ENCODE results near the gene POU2F2. TPM values are rescaled to one million over a fixed set of nuclear protein-coding genes. Genes with fewer than 3 reads are reported as not detected.

Gene POU2F2
- total and polyA plus RNA-seq, 7 donors = 0.14 to 0.86 (median 0.43) TPM

DNA sequence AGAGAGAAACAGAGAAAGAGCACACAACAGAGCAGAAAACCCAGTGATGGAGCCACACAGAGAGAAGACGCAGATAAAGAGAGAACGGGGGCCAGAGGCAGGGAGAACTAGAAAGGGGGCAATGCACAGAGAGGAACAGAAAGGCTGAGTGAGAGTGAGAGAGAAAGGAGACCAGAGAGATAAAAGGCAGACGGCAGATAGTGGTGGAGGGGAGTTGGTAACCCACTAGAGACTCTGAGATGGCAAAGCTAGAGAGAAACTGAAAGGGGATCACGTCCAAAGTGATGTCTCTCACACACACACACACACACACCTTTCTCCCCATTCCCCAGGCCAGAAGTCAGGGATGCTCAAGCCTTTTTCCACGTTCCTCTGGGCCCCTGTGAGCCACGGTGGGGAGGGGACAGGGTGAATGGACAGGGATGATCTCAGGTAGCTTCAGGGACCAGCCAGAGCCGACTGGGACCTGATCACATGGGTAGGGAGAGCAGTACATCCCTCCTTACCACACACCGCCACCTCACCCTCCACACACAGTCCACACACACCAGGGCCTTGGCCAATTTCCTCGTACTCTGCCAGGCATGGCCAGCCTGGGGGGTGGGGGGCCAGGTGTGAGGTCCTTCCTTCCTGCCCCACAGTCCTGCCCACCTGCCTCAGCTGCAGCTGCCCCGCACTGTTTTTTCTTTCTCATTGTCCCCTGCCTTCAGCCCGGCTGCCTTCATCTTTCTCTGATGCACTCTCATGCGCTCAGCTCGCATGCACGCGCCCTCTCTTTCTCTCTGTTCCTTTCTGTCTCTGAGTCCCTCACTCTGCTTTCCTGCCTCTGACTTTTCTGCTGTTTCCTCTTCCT is 22.5 kb upstream of the POU2F2 start:
- no peak for DNase-seq
- ATAC-seq = no peak

DNA sequence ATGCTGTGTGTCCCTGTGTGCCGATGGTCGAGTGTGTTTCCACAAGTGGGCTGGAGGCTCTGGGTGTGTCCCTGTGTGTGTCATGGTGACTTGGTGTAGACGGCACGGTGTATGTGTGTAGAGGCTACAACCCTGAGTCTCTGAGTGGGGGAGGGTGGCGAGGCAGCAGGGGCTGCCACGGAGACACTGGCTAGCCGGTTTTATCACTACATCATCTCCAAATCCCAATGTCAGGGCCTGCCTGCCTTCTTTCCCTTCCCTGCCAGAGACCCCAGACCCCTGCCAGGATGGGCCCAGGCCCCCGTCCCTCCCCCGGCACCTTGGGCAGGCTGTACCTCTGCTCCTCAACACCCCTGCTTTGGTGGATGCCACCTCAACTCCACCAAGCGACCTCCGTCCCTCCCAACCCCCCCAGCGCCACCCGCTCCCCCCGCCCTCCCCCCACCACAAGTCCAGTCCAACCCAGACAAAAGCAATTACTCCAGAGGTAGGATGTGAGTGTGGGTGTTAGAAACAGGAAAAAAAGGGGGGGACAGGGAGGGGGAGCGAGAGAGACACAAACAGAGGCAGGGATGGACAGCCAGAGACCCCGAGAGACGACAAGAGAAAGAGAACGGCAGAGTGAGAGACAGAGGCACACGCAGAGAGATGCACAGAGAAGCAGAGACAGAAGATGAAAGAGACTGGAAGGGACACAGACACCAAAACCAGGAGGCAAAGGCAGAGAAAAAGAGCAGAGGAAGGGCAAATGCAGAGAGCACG is 21.6 kb upstream of the POU2F2 start:
- peaks cover 0 to 52% (median 16%) of the 10 kb centered on the region in 3 donors for H3K27me3 ChIP-seq (ENCODE audit: insufficient read depth in 3 of 3, low read length in 2 of 3)
- TF ChIP-seq, protein P1, sequence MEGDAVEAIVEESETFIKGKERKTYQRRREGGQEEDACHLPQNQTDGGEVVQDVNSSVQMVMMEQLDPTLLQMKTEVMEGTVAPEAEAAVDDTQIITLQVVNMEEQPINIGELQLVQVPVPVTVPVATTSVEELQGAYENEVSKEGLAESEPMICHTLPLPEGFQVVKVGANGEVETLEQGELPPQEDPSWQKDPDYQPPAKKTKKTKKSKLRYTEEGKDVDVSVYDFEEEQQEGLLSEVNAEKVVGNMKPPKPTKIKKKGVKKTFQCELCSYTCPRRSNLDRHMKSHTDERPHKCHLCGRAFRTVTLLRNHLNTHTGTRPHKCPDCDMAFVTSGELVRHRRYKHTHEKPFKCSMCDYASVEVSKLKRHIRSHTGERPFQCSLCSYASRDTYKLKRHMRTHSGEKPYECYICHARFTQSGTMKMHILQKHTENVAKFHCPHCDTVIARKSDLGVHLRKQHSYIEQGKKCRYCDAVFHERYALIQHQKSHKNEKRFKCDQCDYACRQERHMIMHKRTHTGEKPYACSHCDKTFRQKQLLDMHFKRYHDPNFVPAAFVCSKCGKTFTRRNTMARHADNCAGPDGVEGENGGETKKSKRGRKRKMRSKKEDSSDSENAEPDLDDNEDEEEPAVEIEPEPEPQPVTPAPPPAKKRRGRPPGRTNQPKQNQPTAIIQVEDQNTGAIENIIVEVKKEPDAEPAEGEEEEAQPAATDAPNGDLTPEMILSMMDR (IDR thresholded peaks at IDR 0.05) = no peak
- no peak overlapping the region for H3K27ac ChIP-seq
- H3K4me1 ChIP-seq = no peaks in the 10 kb centered on the region
- no peaks in the 10 kb centered on the region for H3K36me3 ChIP-seq (ENCODE audit: insufficient read depth in 1 of 2, low read depth in 1 of 2)
- no peak overlapping the region for H3K4me3 ChIP-seq
- ATAC-seq (no peak), DNase-seq (no peak)
- 31 to 43% (median 37%) methylated on average over 18 to 20 of the region's 20 CpGs for WGBS, 3 donors
- no peaks in the 10 kb centered on the region for H3K9me3 ChIP-seq
- intact Hi-C loops (cut with DNase I) = no loop called here

More for the DNA sequence above, 22.5 kb upstream of the POU2F2 start:
- no peaks in the 10 kb centered on the region for H3K4me1 ChIP-seq
- no peak overlapping the region for H3K4me3 ChIP-seq
- H3K27ac ChIP-seq = no peak overlapping the region
- no peaks in the 10 kb centered on the region for H3K9me3 ChIP-seq
- TF ChIP-seq, protein P1 (IDR thresholded peaks at IDR 0.05) = no peak
- peaks cover 0 to 49% (median 17%) of the 10 kb centered on the region in 3 donors for H3K27me3 ChIP-seq (ENCODE audit: insufficient read depth in 3 of 3, low read length in 2 of 3)
- H3K36me3 ChIP-seq (ENCODE audit: insufficient read depth in 1 of 2, low read depth in 1 of 2) = no peaks in the 10 kb centered on the region
- WGBS, 3 donors = 37 to 46% (median 40%) methylated on average over 14 to 15 of the region's 15 CpGs
- intact Hi-C loops (cut with DNase I) = no loop called here

DNA sequence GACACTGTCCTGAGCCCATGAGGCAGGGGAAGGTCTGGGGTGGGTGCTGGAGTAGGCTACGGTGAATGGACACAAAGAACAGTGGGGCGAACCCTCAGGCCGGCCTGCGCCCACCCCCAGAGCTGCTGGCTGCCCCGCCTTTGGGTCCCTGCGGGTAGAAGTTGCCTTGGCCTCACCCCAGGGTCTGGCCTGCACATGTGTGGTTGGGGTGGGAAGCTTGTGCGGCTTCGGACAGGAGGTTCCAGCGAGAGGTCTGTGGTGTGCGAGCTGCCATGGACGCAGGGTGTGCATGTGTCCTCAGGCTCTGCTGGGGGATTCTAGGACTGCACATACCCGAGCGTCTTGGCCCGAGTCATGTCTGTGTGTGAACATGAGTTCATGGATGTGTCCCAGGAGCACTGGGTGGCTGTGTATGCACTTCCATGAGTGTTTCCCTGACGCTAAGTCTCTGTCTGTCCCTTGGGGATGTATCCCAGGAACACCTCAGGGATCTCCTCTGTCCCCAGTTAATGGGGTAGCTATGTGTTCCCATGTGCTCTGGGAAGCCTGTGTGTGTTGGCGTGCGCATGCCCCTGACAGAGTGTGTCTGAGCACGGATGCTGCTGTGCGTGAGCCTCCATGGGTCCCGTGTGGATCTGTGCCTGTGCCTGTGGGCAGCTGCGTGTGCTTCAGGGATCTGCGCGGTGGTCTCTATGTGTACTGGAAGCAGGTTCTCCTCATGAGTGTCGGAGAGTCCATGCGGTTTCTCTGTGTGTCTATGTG is 20.8 kb upstream of the POU2F2 start:
- DNase-seq (no peak), ATAC-seq (no peak)
- H3K27ac ChIP-seq = no peak overlapping the region
- TF ChIP-seq, protein P1 (IDR thresholded peaks at IDR 0.05) = no peak
- H3K27me3 ChIP-seq (ENCODE audit: insufficient read depth in 3 of 3, low read length in 2 of 3) = peaks cover 0 to 56% (median 16%) of the 10 kb centered on the region in 3 donors
- no peaks in the 10 kb centered on the region for H3K9me3 ChIP-seq
- no peaks in the 10 kb centered on the region for H3K4me1 ChIP-seq
- no peak overlapping the region for H3K4me3 ChIP-seq
- no peaks in the 10 kb centered on the region for H3K36me3 ChIP-seq (ENCODE audit: insufficient read depth in 1 of 2, low read depth in 1 of 2)
- intact Hi-C loops (cut with DNase I) = no loop called here
- WGBS, 3 donors = 77 to 81% (median 79%) methylated on average over 25 of the region's 25 CpGs

DNA sequence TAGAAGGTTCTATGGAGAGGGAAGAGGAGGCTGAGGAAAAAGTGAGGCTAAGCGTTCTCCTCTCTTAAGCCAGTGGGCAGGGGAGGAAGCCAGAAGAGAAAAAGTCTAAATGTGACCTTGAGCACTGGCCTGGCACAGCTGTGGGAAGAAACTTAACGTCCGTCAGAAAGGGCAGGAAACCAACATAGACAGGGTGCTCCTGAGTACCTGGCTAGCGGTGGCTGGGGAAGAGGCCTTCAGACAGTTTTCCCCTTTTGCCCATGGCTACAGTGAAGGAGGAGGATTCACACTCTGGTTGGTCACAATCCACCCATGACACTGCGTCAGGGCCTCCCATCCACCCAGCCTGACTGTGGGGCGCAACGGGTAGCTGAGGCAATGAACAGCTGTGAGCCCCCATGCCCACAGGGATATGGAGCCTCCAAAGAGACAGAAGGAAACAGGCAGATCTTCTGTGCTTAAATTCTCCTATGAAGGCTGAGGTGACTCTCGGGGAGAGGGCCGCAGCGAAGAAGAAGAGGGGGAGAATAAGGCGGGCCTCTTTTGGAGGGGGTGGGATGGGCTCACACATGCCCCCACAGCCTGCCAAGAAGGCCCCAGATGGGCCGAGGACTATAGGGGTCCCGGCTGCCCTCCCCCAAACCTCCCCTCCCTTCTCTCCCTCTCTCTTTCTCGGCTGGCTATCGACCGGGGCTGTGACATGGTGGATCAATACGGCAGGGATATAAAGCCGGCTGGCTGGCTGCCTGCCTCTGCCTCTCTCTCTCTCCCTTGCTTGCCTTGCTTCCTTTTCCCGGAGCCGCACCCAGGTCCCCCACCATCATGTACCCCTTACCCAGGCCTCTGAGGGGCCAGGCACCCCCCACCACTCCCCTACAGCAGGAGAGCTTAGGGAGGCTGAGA is 19.8 kb upstream of the POU2F2 start:
- 36 to 39% (median 38%) methylated on average over 17 to 20 of the region's 20 CpGs for WGBS, 3 donors

More for the DNA sequence above, 19.8 kb upstream of the POU2F2 start:
- no peak overlapping the region for H3K4me3 ChIP-seq
- H3K9me3 ChIP-seq = no peaks in the 10 kb centered on the region
- H3K36me3 ChIP-seq (ENCODE audit: insufficient read depth in 1 of 2, low read depth in 1 of 2) = no peaks in the 10 kb centered on the region
- intact Hi-C loops (cut with DNase I) = no loop called here
- TF ChIP-seq, protein P1 (IDR thresholded peaks at IDR 0.05) = no peak
- no peak for ATAC-seq
- no peak overlapping the region for H3K27ac ChIP-seq
- no peaks in the 10 kb centered on the region for H3K4me1 ChIP-seq
- H3K27me3 ChIP-seq (ENCODE audit: insufficient read depth in 3 of 3, low read length in 2 of 3) = peaks cover 0 to 66% (median 16%) of the 10 kb centered on the region in 3 donors
- no peak for DNase-seq

Data from psoas muscle (tissue), 8 donors.